Measurements from ENCODE around the gene BCORL1. TPM values are rescaled to one million over a fixed set of nuclear protein-coding genes. Genes with fewer than 3 reads are reported as not detected.

BCORL1 gene
- total RNA-seq, 1 donor: 1.4 TPM

DNA sequence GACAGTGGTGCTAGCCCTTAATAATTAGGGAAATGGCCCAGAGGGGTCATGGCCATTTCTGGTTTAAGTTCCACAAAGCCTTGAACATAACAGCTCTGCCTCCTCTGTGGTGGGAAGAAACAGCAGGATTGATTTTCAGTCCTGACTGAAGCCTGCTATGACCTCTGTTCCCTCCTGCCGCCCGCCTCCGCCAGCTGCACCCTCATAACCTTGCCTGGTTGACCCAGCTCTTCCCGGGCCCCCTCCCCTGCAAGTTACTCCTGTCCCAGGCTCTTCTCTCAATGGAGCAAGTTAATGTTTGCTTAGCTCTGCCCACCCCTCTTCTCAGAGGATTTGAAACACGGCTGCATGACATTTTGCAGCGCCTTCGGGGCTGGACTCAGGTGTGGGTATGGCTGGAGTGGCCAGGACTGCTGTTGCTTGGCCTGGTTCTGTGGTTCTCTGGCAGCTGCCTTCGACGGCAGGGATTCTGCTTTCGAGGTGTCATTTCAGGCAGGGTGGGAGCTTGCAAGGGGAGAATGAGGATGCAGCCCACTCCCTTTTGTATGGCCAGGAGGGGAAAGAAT lies 27.3 kb downstream of the BCORL1 start:
- Histone ChIP-seq H3K27ac (ENCODE audit: low read depth, low read length) (no peak overlapping the region), H3K9me3 (ENCODE audit: low read depth, low read length) (no peaks in the 10 kb centered on the region)
- peak; percentile 50 for DNase-seq (ENCODE audit: insufficient read length, low spot score, missing footprints)

DNA sequence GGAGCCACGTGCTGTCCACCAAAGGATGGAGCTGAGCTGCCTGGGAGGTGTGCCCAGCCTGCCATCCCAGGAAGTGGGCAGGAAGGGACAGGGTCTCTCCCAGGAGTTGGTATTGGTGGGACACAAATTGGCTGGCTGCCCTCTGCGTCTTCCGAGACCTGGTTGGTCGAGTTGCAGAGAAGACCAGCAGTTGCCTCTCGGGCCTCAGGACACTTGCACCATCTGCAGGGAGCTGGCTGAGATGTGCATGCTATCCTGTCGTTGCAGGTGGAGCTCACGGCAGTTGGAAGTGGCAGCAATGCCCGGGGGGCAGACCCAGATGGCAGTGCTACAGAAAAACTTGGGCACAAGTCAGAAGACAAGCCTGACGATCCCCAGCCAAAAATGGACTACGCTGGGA lies 30.2 kb downstream of the BCORL1 start:
- no peak overlapping the region for H3K27ac ChIP-seq (ENCODE audit: low read depth, low read length)
- H3K27me3 ChIP-seq (ENCODE audit: insufficient read depth, low read length): no peaks in the 10 kb centered on the region
- TF ChIP-seq, protein P1, sequence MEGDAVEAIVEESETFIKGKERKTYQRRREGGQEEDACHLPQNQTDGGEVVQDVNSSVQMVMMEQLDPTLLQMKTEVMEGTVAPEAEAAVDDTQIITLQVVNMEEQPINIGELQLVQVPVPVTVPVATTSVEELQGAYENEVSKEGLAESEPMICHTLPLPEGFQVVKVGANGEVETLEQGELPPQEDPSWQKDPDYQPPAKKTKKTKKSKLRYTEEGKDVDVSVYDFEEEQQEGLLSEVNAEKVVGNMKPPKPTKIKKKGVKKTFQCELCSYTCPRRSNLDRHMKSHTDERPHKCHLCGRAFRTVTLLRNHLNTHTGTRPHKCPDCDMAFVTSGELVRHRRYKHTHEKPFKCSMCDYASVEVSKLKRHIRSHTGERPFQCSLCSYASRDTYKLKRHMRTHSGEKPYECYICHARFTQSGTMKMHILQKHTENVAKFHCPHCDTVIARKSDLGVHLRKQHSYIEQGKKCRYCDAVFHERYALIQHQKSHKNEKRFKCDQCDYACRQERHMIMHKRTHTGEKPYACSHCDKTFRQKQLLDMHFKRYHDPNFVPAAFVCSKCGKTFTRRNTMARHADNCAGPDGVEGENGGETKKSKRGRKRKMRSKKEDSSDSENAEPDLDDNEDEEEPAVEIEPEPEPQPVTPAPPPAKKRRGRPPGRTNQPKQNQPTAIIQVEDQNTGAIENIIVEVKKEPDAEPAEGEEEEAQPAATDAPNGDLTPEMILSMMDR (IDR thresholded peaks at IDR 0.05; ENCODE audit: extremely low read depth, low read depth, low read length): no peak
- no peaks in the 10 kb centered on the region for H3K36me3 ChIP-seq (ENCODE audit: insufficient read depth, low read length)
- no peak overlapping the region for H2AFZ ChIP-seq (ENCODE audit: low read length)
- H4K20me1 ChIP-seq (ENCODE audit: insufficient read depth, low read length): no peaks in the 10 kb centered on the region
- no peaks in the 10 kb centered on the region for H3K9me3 ChIP-seq (ENCODE audit: low read depth, low read length)
- no peaks in the 10 kb centered on the region for H3K4me1 ChIP-seq (ENCODE audit: insufficient read depth, low read length)
- no peak overlapping the region for H3K4me2 ChIP-seq (ENCODE audit: insufficient read depth, low read length)
- H3K79me2 ChIP-seq (ENCODE audit: insufficient read depth, low read length): no peaks in the 10 kb centered on the region
- DNase-seq (ENCODE audit: insufficient read length, low spot score, missing footprints): peak; percentile 27
- H3K4me3 ChIP-seq (ENCODE audit: insufficient read depth, low read length): no peak overlapping the region

More for the DNA sequence above, 27.3 kb downstream of the BCORL1 start:
- Histone ChIP-seq H3K36me3 (ENCODE audit: insufficient read depth, low read length) (no peaks in the 10 kb centered on the region), H2AFZ (ENCODE audit: low read length) (no peak overlapping the region), H3K4me2 (ENCODE audit: insufficient read depth, low read length) (no peak overlapping the region), H3K4me3 (ENCODE audit: insufficient read depth, low read length) (no peak overlapping the region), H3K79me2 (ENCODE audit: insufficient read depth, low read length) (no peaks in the 10 kb centered on the region), H4K20me1 (ENCODE audit: insufficient read depth, low read length) (no peaks in the 10 kb centered on the region), H3K4me1 (ENCODE audit: insufficient read depth, low read length) (no peaks in the 10 kb centered on the region), H3K27me3 (ENCODE audit: insufficient read depth, low read length) (no peaks in the 10 kb centered on the region)
- TF ChIP-seq, protein P1 (IDR thresholded peaks at IDR 0.05; ENCODE audit: extremely low read depth, low read depth, low read length): no peak

DNA sequence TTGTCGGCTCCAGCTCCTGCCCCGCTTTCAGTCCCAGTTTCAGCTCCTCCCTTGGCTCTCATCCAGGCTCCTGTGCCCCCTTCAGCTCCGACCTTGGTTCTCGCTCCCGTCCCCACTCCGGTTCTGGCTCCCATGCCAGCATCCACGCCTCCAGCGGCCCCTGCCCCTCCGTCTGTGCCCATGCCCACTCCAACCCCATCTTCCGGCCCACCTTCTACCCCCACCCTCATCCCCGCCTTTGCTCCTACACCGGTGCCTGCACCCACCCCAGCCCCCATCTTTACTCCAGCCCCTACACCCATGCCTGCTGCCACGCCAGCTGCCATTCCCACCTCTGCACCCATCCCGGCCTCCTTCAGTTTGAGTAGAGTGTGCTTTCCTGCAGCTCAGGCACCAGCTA lies 31.2 kb downstream of the BCORL1 start:
- Histone ChIP-seq H3K36me3 (ENCODE audit: insufficient read depth, low read length) (no peaks in the 10 kb centered on the region), H3K27ac (ENCODE audit: low read depth, low read length) (no peak overlapping the region), H2AFZ (ENCODE audit: low read length) (no peak overlapping the region), H3K79me2 (ENCODE audit: insufficient read depth, low read length) (no peaks in the 10 kb centered on the region), H3K4me1 (ENCODE audit: insufficient read depth, low read length) (no peaks in the 10 kb centered on the region), H3K4me3 (ENCODE audit: insufficient read depth, low read length) (no peak overlapping the region), H3K4me2 (ENCODE audit: insufficient read depth, low read length) (no peak overlapping the region), H3K27me3 (ENCODE audit: insufficient read depth, low read length) (no peaks in the 10 kb centered on the region), H3K9me3 (ENCODE audit: low read depth, low read length) (no peaks in the 10 kb centered on the region), H4K20me1 (ENCODE audit: insufficient read depth, low read length) (no peaks in the 10 kb centered on the region)
- TF ChIP-seq, protein P1 (IDR thresholded peaks at IDR 0.05; ENCODE audit: extremely low read depth, low read depth, low read length): no peak
- DNase-seq (ENCODE audit: insufficient read length, low spot score, missing footprints): no peak

DNA sequence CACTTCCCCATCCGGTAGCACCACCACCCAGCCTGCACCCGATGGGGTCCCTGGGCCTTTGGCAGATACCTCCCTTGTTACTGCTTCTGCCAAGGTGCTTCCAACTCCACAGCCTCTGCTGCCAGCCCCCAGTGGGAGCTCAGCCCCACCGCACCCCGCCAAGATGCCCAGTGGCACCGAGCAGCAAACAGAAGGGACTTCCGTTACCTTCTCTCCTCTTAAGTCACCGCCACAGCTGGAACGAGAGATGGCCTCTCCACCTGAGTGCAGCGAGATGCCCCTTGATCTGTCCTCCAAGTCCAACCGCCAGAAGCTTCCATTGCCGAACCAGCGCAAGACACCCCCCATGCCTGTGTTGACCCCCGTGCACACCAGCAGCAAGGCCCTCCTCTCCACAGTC lies 31.9 kb downstream of the BCORL1 start:
- TF ChIP-seq, protein P1 (IDR thresholded peaks at IDR 0.05; ENCODE audit: extremely low read depth, low read depth, low read length): no peak
- Histone ChIP-seq H4K20me1 (ENCODE audit: insufficient read depth, low read length) (no peaks in the 10 kb centered on the region), H3K79me2 (ENCODE audit: insufficient read depth, low read length) (no peaks in the 10 kb centered on the region), H3K36me3 (ENCODE audit: insufficient read depth, low read length) (no peaks in the 10 kb centered on the region), H3K9me3 (ENCODE audit: low read depth, low read length) (no peaks in the 10 kb centered on the region), H2AFZ (ENCODE audit: low read length) (no peak overlapping the region), H3K4me3 (ENCODE audit: insufficient read depth, low read length) (no peak overlapping the region), H3K4me1 (ENCODE audit: insufficient read depth, low read length) (no peaks in the 10 kb centered on the region), H3K4me2 (ENCODE audit: insufficient read depth, low read length) (no peak overlapping the region), H3K27ac (ENCODE audit: low read depth, low read length) (no peak overlapping the region), H3K27me3 (ENCODE audit: insufficient read depth, low read length) (no peaks in the 10 kb centered on the region)
- no peak for DNase-seq (ENCODE audit: insufficient read length, low spot score, missing footprints)

All from osteoblast (primary cell).